SH-SY5Y (cell line): ENCODE results near the gene HOOK2.

Experiments
- GATA2 ChIP-seq: IDR thresholded peaks from 2 replicates; pipeline ENCODE4 v1.6.1; 2011; ENCODE audit warnings: mild to moderate bottlenecking, low read depth, low read length
- GATA3 ChIP-seq: IDR thresholded peaks from 2 replicates; pipeline ENCODE4 v1.6.1; 2011; ENCODE audit warnings: low read depth, mild to moderate bottlenecking, low read length, moderate library complexity

DNA sequence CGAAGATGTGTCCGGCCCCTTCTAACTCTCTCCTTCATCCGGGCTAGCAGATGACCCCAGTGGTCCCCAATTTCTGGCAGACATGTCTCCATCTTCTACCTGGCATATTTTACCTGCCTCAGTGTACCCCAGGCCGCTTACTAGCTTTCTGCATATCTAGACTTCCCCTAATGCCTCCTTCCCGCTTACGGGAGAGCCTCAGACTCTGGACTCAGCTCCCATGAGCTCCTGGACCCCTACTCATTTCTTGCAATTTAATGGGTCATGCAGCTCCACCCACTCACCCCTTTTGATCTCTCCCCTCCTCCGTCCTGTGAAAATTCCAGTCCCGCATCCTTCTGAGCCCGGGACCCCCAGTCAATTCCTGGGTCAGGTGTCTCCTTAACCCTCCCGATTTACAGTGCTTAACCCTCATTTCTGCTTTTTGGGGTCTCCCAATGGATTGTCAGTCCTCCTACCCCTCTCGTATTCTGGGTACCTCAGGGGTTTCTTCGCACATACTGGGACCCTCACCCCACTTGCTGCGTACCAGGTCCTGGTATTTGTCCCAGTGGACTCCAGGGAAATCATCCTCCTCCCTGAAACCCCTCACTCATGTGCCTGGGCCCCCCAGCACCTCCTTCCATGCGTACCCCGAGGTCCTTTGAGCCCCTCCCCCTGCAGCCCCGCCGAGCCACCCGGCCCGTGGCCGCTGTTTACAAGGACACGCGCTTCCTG is 15.4 kb upstream of the HOOK2 start:
- no peak for TF ChIP-seq GATA2
- TF ChIP-seq GATA3 = no peak
